HepG2 (cell line): ENCODE results near the gene TRIM62. TPM values are rescaled to one million over a fixed set of nuclear protein-coding genes. Genes with fewer than 3 reads are reported as not detected.

Source experiments
- EZH2 ChIP-seq: conservative IDR thresholded peaks from 2 replicates; pipeline ENCODE4 v1.6.1; 2012; ENCODE audit warnings: mild to moderate bottlenecking, low read depth, low read length, moderate library complexity
- FOXK1 ChIP-seq: sonication (generic); formaldehyde crosslinking; IDR thresholded peaks from 2 replicates; pipeline ENCODE4 v1.4.0; 2020; ENCODE audit warnings: low read depth, missing genetic modification reagents, borderline replicate concordance
- GLI4 ChIP-seq: sonication (generic); formaldehyde crosslinking; IDR thresholded peaks from 2 replicates; pipeline ENCODE4 v1.5.1; 2020; ENCODE audit warnings: missing genetic modification reagents, mild to moderate bottlenecking, moderate library complexity, borderline replicate concordance
- ISX ChIP-seq: sonication (generic); formaldehyde crosslinking; conservative IDR thresholded peaks from 2 replicates; pipeline ENCODE4 v1.5.0; 2020; ENCODE audit warnings: missing genetic modification reagents
- MTF1 ChIP-seq: sonication (generic); formaldehyde crosslinking; IDR thresholded peaks from 2 replicates; pipeline ENCODE4 v1.5.0; 2020; ENCODE audit warnings: missing genetic modification reagents
- NFE2L2 ChIP-seq: fragments of 150-350 bp; IDR thresholded peaks from 2 replicates; pipeline ENCODE4 v1.6.1; 2014; ENCODE audit warnings: low read length
- NFKBIZ ChIP-seq: IDR thresholded peaks from 2 replicates; pipeline ENCODE4 v1.6.1; 2018; ENCODE audit warnings: missing genetic modification reagents, missing compliant biosample characterization
- SIN3A ChIP-seq: IDR thresholded peaks from 2 replicates; pipeline ENCODE4 v1.6.1; 2011; ENCODE audit warnings: low read depth, mild to moderate bottlenecking, control low read depth, low read length, borderline replicate concordance
- SPEN ChIP-seq: sonication (generic); formaldehyde crosslinking; IDR thresholded peaks from 2 replicates; pipeline ENCODE4 v1.5.1; 2020; ENCODE audit warnings: low read depth, mild to moderate bottlenecking, missing genetic modification reagents
- ZFYVE20 ChIP-seq: sonication (generic); formaldehyde crosslinking; IDR thresholded peaks from 2 replicates; pipeline ENCODE4 v1.8.0; 2023; ENCODE audit warnings: low read depth, mild to moderate bottlenecking, moderate library complexity, missing genetic modification reagents, borderline replicate concordance
- ZNF205 ChIP-seq: IDR thresholded peaks from 2 replicates; pipeline ENCODE4 v1.6.1; 2018; ENCODE audit warnings: missing biosample characterization, missing genetic modification reagents
- ZNF33B ChIP-seq: sonication (generic); formaldehyde crosslinking; IDR thresholded peaks from 2 replicates; pipeline ENCODE4 v1.5.1; 2020; ENCODE audit warnings: mild to moderate bottlenecking, missing genetic modification reagents
- ZNF496 ChIP-seq: sonication (generic); formaldehyde crosslinking; IDR thresholded peaks from 2 replicates; pipeline ENCODE4 v1.8.1; 2023; ENCODE audit warnings: mild to moderate bottlenecking, moderate library complexity, missing genetic modification reagents; ENCODE audit not compliant: insufficient replicate concordance
- ZNF768 ChIP-seq: sonication (generic); formaldehyde crosslinking; IDR thresholded peaks from 2 replicates; pipeline ENCODE4 v1.4.0; 2020; ENCODE audit warnings: missing genetic modification reagents
- ZNF773 ChIP-seq: sonication (generic); formaldehyde crosslinking; IDR thresholded peaks from 2 replicates; pipeline ENCODE4 v1.4.0; 2020; ENCODE audit warnings: missing genetic modification reagents, borderline replicate concordance
- ZNF792 ChIP-seq: IDR thresholded peaks from 2 replicates; pipeline ENCODE4 v1.6.1; 2016
- polyA plus RNA-seq, 8 experiments: library from polyadenylated mRNA; depleted of rRNA in 3 of 8; stranded (reverse) in 7 of 8; unstranded in 1 of 8; fragments of >200 nt; fragmentation: Illumina TruSeq in 4 of 8; extraction: Trizol in 4 of 8; gene quantifications; 2 replicates each; pipeline versions ENCODE4 v1.2.1 to v1.2.3, GENCODE V29; 2011 to 2016; ENCODE audit warnings: low read depth in 4 of 8, missing spikeins in 1 of 8, mixed read lengths in 1 of 8; ENCODE audit not compliant: insufficient read depth in 1 of 8
- total RNA-seq, 5 experiments: library from RNA; depleted of rRNA; stranded (reverse); fragments of >200 nt; fragmentation: Illumina TruSeq; extraction: Trizol; gene quantifications; 2 replicates each; pipeline ENCODE4 v1.2.3, GENCODE V29; 2016; ENCODE audit warnings: low read depth in 1 of 5
- TF ChIP-seq, protein P1 (sequence below): sonication (generic); formaldehyde crosslinking; IDR thresholded peaks from 2 replicates; pipeline ENCODE4 v1.5.0; 2020; ENCODE audit warnings: missing genetic modification reagents
- TF ChIP-seq, protein P2 (sequence below): IDR thresholded peaks from 2 replicates; pipeline ENCODE4 v1.6.1; 2016; ENCODE audit warnings: mild to moderate bottlenecking, missing biosample characterization, missing genetic modification reagents
- TF ChIP-seq, protein P3 (sequence below): sonication (generic); formaldehyde crosslinking; conservative IDR thresholded peaks from 2 replicates; pipeline ENCODE4 v1.4.0; 2020; ENCODE audit warnings: missing genetic modification reagents
- TF ChIP-seq, protein P4 (sequence below): sonication (generic); formaldehyde crosslinking; IDR thresholded peaks from 2 replicates; pipeline ENCODE4 v1.8.0; 2022; ENCODE audit warnings: mild to moderate bottlenecking, missing genetic modification reagents, moderate library complexity
- TF ChIP-seq, protein P5 (sequence below): IDR thresholded peaks from 2 replicates; pipeline ENCODE4 v1.6.1; 2016; ENCODE audit warnings: missing biosample characterization, missing genetic modification reagents, low read depth
- TF ChIP-seq, protein P6 (sequence below): sonication (generic); formaldehyde crosslinking; IDR thresholded peaks from 2 replicates; pipeline ENCODE4 v1.8.1; 2023; ENCODE audit warnings: mild to moderate bottlenecking, missing genetic modification reagents, borderline replicate concordance

Gene TRIM62
- total and polyA plus RNA-seq, 2 of the 13 experiments (the other 11 are each of a cell fraction or from before 2014, with no cell fraction given), result 0.53 to 0.57 TPM

DNA sequence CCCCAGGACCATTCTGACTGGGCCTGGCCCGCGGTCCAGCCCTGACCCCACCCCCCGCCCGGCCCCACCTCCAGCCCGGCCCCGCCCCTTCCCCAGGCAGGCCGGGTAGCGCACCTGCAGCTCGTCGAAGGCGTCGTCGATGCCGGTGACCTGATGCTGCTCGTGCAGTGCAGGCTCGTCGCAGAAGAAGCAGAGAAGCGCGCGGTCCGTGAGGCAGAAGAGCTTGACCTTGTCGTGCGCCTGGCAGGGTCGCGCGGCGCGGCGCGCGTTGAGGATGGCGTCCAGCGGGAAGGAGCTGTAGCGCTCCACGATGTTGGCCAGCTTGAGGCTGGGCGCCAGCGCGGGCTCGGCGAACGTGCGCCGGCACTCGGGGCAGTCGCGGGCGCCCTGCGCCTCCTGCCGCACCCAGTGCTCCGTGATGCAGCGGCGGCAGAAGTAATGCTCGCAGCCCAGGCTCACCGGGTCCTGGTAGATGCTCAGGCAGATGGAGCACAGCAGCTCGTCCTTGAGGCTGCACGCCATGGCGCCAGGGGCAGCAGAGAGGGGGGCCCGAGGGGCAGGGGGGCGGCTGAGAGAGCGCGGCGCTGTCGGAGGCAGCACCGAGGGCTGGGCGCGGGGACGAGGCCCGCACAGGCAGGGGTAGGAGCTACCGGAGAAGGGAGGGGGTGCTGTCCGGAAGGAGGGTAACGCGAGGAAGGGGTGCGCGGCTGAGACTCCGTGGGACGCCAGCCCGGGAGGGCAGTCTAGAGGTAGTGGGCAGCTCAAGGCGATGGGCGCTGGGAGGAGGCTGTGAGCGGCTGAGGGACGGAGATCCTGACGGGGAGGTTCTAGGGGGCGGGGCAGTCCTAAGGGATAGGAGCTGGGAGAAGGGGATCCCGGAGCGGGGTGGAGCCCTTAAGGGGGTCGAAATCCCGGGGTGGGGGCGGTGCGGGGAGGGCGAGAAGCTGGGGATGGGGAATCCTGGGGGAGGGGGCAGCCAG is 642 bp downstream of the TRIM62 start (continued):
- TF ChIP-seq, protein P1, sequence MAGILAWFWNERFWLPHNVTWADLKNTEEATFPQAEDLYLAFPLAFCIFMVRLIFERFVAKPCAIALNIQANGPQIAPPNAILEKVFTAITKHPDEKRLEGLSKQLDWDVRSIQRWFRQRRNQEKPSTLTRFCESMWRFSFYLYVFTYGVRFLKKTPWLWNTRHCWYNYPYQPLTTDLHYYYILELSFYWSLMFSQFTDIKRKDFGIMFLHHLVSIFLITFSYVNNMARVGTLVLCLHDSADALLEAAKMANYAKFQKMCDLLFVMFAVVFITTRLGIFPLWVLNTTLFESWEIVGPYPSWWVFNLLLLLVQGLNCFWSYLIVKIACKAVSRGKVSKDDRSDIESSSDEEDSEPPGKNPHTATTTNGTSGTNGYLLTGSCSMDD (CRISPR knock-in tag), result no peak; the same call in 1 of the 2 replicates
- TF ChIP-seq ZNF792 (CRISPR knock-in tag) (no peak), GLI4 (CRISPR knock-in tag) (0 out of 2 replicates have a peak, but pooled peaks have one; percentile 69), MTF1 (CRISPR knock-in tag) (no peak), ZNF496 (CRISPR knock-in tag) (no peak), ZNF768 (CRISPR knock-in tag) (no peak), ZNF773 (CRISPR knock-in tag) (no peak), SPEN (CRISPR knock-in tag) (no peak), NFE2L2 (no peak), ISX (CRISPR knock-in tag) (no peak), EZH2 (no peak), FOXK1 (CRISPR knock-in tag) (no peak), ZNF205 (CRISPR knock-in tag) (no peak), ZFYVE20 (CRISPR knock-in tag) (no peak), NFKBIZ (CRISPR knock-in tag) (no peak), SIN3A (no peak; the same call in 1 of the 2 replicates), ZNF33B (CRISPR knock-in tag) (no peak)
- TF ChIP-seq, protein P2, sequence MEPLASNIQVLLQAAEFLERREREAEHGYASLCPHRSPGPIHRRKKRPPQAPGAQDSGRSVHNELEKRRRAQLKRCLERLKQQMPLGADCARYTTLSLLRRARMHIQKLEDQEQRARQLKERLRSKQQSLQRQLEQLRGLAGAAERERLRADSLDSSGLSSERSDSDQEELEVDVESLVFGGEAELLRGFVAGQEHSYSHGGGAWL (CRISPR knock-in tag), result no peak
- TF ChIP-seq, protein P3, sequence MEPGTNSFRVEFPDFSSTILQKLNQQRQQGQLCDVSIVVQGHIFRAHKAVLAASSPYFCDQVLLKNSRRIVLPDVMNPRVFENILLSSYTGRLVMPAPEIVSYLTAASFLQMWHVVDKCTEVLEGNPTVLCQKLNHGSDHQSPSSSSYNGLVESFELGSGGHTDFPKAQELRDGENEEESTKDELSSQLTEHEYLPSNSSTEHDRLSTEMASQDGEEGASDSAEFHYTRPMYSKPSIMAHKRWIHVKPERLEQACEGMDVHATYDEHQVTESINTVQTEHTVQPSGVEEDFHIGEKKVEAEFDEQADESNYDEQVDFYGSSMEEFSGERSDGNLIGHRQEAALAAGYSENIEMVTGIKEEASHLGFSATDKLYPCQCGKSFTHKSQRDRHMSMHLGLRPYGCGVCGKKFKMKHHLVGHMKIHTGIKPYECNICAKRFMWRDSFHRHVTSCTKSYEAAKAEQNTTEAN, result peak; percentile 33; the same call in 1 of the 2 replicates
- TF ChIP-seq, protein P4, sequence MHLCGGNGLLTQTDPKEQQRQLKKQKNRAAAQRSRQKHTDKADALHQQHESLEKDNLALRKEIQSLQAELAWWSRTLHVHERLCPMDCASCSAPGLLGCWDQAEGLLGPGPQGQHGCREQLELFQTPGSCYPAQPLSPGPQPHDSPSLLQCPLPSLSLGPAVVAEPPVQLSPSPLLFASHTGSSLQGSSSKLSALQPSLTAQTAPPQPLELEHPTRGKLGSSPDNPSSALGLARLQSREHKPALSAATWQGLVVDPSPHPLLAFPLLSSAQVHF, result peak; percentile 94
- TF ChIP-seq, protein P5, sequence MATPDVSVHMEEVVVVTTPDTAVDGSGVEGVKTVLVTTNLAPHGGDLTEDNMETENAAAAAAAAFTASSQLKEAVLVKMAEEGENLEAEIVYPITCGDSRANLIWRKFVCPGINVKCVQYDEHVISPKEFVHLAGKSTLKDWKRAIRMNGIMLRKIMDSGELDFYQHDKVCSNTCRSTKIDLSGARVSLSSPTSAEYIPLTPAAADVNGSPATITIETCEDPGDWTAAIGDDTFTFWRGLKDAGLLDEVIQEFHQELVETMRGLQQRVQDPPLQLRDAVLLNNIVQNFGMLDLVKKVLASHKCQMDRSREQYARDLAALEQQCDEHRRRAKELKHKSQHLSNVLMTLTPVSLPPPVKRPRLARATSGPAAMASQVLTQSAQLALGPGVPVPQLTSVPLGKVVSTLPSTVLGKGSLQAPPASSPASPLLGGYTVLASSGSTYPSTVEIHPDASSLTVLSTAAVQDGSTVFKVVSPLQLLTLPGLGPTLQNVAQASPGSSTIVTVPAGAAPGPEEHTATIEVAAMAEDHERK, result no peak
- TF ChIP-seq, protein P6, sequence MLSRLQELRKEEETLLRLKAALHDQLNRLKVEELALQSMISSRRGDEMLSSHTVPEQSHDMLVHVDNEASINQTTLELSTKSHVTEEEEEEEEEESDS (CRISPR knock-in tag), result no peak
